SKM-1 treated with dmso at 0.1 percent for 144 hours (cell line): Measurements from ENCODE around the gene MRPS10.
"Not testable (repeated sequence)": the region's sequence is repeated elsewhere in the genome, so short reads cannot be mapped to it uniquely, and the experiment has no call there.

Experiments used
- DNase-seq: peaks from one replicate; lab custom pipeline; 2025; ENCODE audit not compliant: unreplicated experiment; lab: John Stamatoyannopoulos, UW

The MRPS10 gene

DNA sequence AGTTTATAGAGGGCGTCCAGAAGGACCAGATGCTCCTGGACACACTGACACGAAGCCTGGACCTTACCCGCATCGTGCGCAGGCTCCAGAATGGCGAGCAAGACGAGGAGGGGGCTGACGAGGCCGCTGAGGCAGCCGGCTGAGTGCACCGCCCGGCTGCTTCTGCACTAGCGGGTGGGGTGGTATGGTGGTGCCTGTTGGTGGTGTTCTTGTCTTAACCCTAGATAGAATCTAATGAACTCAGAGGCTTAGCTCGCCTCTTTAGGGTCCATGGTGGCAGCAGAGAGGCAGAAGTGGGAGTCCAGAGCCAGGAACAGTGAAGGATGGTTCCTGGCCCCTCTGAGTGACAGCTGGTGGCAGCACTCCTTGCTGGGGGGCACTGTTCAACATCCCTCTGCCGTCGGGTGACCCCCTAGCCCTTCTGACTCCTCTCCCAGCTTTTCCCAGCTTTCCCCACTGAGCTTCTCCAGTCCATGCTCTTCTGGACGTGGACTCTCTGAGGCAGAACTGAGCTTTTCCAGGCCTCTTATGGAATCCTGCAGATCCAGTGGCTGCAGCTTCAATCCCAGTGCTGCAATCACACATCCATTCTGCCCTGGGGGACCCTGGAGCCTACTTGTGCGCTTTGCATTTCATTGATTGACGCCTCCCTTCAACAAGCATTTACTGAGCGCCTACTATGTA lies 38.3 kb downstream of the MRPS10 start:
- DNase-seq = no peak

DNA sequence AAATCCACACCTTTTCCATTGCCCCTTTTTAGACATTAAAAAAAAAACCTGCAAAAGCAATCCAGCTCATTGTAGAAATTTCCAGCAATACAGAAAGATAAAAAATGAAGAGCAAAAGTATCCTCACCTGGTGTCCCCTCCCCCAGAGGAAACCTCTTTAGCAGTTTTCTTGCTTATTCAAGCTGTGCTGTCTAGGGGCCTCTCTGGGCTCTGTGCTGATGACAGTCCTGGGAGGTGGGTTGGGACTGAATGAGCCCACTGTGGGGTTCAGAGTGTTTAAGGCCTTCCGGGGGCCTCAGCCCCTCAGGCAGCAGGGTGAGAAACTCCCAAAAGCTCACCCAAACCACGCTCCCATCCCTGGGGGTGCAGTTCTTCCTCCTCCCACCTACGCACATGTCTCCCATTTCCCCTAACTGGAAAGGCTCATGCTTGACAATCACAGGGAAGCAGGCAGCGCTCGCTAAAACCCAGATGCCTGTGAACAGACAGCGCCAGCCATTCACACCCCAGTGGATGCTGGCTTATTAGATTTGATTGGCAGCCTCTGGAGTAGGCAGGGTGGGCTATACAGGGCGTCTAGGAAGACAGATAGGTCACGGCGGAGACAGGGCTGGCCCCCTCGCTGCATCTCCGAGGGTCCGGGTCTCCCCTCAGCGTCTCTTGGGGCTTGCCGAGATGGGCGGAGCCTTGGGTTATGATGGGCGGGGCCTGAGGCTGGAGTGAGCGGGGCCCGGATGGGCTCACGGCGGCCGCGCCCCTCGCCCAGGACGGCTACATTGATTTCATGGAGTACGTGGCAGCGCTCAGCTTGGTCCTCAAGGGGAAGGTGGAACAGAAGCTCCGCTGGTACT lies 39.9 kb downstream of the MRPS10 start:
- DNase-seq = no peak

DNA sequence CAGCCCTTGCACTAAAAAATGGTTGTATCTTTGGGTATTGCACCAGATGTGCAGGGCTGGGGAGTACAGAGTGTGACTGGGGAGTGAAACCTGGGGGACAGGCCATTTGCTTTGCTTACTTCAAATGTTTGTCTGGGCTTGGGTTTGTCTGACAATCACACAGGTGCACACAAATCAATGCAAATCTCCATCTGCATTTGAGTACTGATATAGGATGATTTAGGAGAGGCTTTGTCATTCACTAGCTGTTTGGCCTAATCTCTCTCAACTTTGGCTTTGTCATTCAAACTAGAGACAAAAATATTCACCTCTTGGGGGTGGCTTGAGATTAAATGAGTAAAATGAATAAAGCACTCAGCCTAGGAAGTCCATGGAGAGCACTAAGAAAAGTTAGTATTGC lies 40.7 kb downstream of the MRPS10 start:
- DNase-seq = no peak

DNA sequence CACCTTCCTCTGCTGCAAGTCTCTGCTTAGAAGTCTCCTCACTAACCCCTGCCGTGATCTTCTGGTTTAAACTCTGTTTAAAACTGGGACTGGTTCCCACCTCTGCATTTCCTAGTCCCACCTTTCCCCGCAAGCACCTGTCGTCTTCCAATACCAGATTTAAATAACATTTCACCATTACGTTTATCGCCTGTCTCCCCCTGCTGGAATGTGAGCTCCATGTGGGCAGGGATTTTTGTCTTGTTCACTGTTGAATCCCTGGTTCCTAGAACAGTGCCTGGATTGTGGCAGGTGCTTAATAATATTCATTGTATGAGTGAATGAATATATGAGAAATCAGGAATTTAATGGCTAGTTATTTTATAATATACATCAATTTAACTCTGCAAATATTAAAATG lies 41.8 kb downstream of the MRPS10 start:
- no peak for DNase-seq

DNA sequence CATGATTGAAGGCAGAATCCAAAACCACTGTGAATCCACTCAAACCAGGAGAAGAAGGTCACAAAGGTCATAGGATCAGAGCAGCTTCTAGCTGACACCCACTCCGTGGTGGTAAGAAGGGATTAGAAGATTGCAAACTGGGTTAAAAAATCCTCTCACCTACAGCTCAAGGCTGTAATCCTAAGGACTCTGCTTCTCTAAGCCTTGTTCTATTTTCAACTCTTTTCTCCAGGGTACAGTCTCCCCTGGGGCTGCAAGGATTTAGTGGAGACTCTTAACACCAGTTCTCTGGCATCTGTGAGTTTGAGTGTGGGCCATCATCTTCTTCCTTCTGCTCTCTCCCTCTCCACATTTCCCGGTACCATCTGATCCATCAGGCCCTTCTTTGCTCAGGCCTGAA lies 44.6 kb downstream of the MRPS10 start, which contains the start of gene GUCA1A:
Gene GUCA1A, plus strand, starts transcription at position 264 of the 400 bp plus-strand sequence. CDS start 250 bp downstream, outside the sequence.
- no peak for DNase-seq

DNA sequence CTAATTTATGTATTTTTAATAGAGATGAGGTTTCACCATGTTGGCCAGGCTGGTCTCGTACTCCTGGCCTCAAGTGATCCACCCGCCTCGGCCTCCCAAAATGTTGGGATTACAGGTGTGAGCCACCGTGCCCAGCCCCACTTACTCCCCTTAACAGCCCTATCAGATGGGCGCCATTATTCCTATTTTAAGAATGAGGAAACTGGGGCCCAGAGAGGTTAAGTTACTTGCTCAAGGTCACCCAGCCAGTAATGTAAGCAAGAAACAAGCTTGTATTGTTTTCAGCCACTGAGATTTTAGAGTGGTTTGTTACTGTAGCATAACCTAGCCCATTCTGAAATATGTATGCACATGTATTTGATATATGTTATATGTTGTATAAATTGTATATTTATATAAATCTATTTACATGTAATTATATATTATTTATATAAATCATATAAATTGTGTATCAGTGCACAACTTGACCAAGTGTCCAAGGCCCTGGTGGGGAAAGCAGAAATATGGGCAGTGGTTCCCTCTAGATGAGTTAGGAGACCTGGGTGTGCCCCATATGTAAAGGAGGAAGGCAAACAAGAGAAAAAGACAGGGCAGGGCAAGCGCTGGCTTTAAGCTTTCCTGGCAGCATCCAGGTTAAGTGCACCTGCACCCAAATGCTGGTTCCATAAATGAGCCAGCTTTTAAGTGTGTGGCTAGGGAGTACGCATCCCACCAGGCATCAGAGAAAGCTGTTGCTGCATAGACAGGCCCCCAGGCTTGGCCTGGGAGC lies 45.7 kb downstream of the MRPS10 start:
- no peak for DNase-seq

DNA sequence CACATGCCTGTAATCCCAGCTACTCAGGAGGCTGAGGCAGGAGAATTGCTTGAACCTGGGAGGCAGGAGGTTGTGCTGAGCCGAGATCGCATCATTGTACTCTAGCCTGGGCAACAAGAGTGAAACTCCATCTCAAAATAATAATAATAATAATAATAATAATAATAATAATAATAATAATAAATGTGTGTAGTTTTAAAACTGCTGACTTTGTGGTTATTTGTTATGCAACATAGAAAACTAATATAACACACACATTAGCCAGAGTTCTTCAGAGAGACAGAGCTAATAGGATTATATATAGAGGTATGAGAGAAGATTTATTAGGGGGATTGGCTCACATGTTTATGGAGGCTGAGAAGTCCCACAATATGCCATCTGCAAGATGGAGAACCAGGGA lies 47.9 kb downstream of the MRPS10 start:
- DNase-seq = not testable (repeated sequence)

DNA sequence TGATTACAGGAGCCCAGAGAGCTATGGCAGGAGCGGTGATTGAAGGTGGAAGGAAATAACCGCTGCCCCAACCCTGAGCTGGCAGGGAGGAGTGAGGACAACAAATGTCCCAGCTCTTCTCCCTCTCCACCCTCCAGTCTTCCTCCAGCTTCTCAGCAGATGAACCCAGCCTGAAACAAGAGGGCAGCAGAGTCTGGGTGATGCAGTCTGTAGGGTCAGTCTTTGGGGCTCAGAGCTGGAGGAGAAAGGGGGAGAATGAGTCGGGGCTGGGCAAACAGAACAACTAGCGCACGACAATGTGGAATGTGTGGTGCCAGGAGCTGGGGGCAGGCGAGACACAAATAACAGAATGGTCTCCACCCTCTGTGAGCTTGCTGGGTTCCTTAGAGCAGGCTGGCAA lies 49.0 kb downstream of the MRPS10 start:
- no peak for DNase-seq

DNA sequence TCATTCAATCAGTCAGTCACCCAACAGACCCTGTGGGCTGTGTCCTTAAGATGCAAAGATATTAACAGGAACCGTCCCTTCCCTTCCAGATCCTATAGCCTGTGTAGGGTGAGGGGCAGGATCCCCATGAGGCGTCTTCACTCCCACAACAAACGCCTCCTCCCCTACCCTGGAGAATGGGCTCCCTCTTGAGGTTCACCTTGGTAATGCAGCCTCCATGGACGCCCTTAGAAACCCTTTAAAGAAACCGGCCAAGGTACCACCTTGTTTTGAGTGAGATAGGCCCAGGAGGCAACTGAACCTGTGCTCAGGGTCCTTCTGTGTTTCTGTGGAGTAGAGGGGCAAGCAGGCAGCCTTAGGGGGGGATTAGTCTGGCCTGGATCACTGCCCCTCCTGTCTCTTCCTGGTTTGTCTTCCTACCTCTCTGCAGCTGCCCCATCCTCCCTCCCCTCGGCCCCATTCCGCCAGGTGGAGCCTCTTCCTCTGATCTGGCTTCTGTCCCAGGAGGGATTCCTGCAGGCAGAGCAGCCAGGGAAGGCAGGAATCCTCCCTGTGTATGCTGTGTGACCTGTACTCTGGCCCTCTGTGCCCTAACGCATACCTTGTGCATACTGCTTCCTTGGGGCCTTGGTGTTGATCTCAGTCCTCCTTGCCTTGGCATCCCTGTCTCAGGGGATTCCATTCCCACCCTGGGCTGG lies 51.1 kb downstream of the MRPS10 start:
- DNase-seq = peak; percentile 52

DNA sequence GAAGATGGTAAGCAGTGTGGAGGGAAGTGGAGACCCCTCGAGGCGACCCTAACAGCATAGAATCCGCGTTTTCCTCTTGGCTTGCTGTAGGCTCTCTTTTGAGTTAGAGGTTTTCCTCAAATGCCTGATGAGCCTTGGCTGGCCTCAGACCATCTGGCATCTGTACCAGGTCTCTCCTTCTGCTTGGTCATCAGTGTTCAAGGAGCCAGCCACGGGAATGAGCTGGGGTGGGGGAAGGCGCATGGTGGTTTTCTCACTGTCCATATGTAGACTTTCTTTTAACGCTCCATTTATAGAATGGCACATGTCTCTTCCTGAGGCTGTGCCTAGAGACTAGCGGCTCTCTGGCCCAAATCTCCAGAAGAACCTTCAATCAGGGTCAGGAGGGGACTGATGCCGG lies 52.6 kb downstream of the MRPS10 start:
- no peak for DNase-seq

DNA sequence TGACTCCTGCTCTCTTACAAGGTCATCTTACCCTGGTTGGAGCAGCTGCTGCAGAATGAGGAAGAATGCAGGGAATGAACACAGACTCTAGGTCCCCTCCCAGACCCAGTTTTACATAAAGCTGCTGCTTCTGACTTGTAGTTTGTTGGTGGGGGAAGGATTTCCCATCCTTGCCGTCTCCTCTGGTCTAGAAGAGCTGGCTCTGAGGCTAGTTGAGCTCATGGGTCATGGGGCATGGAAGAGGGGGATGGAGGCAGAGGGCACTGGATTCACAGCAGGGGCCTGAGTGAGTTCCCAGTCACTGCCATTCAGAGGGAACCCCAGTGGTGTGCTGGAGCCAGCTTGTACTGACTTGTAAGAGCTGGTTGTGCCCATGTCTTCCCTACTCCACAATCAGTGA lies 53.7 kb downstream of the MRPS10 start:
- DNase-seq = no peak

DNA sequence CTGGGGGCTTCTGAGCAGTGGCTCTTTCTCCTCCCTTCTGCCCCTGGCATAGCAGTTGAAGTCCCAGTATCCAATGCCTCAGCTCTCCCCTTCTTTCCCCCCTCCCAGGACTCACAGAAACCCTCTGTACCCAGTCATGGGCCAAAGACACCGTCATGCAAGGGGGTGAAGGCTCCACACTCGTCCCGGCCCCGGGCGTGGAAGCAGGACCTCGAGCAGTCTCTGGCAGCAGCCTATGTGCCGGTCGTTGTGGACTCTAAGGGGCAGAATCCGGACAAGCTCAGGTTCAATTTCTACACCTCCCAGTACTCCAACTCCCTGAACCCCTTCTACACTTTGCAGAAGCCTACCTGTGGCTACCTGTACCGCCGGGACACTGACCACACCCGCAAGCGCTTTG lies 54.8 kb downstream of the MRPS10 start:
- no peak for DNase-seq

DNA sequence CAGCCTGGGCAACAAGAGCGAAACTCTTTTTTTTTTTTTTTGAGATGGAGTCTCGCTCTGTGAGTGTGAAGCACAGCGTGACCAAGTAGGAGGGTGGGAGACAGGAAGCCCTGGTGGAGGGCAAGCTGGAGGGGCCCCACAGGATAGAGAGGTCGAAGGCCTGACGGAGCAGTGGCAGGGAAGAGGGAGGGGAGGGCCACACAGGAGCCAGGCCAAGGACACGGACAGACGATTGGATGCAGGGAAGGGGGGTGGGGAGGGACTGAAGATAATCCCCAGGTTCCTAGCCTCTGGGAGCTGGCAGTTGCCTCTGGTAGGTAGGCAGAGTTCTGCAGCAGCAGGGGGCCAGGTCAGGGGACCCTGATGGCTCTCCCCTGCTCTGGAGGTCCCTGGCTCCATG lies 55.3 kb downstream of the MRPS10 start:
- no peak for DNase-seq

DNA sequence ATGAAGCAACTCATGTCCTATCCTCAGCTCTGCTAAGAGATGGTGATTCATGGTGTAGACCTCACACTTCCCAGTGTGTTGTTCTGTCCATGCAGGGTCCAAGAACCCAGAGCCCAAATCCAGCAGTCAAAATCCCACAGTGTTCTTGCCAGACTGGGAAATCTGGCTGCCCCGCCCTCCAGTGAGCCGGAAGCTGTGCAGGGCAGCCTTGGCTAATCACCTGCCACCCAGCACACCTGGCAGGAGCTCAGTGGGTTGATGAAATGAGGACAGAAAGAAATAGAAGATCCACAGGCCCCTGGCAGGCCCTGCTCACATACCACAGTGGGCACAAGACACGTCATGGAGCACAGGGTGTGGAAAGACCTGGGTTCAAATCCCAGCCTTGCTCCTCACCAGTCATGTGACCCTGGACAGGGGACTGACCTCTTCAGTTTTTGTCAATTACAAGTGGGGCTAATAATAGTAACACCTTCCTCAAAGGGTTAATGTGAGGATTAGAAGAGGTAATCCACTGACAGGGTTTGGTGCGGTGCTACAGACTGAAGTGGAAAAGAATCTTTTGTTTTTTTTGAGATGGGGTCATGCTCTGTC lies 58.1 kb downstream of the MRPS10 start:
- DNase-seq = no peak

DNA sequence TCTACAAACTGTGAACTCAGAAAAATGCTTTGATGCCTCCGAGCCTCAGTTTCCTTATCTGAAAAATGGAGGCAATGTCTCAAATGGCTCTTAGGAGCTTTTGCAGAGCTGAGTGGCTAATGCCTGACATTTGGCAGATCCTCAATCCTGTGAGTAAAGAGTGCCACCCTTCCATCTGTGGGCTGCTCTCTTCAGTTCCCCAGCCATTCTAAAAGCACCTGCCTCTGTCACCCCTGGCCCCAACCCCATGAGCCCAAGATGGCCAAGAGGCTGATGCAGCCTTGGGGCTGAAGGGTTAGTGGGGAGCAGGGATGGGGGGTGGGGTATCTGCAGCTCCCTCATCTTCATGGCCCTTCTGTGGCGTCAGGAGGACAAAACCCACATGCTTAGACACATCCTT lies 59.0 kb downstream of the MRPS10 start:
- no peak for DNase-seq

DNA sequence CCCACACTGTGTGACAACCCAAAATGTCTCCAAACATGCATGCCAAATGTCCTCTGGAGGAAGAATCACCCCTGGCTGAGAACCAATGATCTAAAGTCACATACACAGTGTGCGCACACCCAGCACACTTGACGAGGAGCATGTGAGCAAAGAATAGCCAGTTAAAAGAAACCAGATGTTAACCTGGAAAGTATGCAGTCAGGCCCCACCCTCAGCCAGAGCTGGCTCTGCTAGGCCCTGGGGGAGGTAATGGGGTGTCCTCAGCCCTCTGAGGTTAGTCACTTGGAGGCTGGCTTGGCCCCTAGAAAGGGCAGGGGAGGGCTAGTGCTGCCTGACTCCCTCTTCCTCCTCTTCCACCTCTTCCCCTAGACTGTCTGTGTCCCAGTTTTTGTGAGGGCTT lies 59.6 kb downstream of the MRPS10 start:
- DNase-seq = no peak
